UCSD-AML1 (cell line): Measurements from ENCODE around the gene MAD1L1.
"Not testable (repeated sequence)": the region's sequence is repeated elsewhere in the genome, so short reads cannot be mapped to it uniquely, and the experiment has no call there.

Experiments
- DNase-seq: peaks from one replicate; lab custom pipeline; 2025; ENCODE audit not compliant: unreplicated experiment; lab: John Stamatoyannopoulos, UW

The MAD1L1 gene

GRCh38 chr7:1847260-1848001 lies 385.3 kb downstream of the MAD1L1 start:
- no peak for DNase-seq

- no peak for DNase-seq
Observed at GRCh38 chr7:1846331-1847065, 386.2 kb downstream of the MAD1L1 start.

GRCh38 chr7:1845536-1846311 lies 387.0 kb downstream of the MAD1L1 start:
- no peak for DNase-seq

- no peak for DNase-seq
Observed at GRCh38 chr7:1844951-1845390, 387.8 kb downstream of the MAD1L1 start.

GRCh38 chr7:1844336-1844950 lies 388.3 kb downstream of the MAD1L1 start:
- DNase-seq = no peak

GRCh38 chr7:1843921-1844335 lies 388.8 kb downstream of the MAD1L1 start:
- DNase-seq = no peak

GRCh38 chr7:1843271-1843861 lies 389.4 kb downstream of the MAD1L1 start:
- DNase-seq = no peak

- no peak for DNase-seq
Observed at GRCh38 chr7:1842321-1843221, 390.2 kb downstream of the MAD1L1 start.

- DNase-seq = not testable (repeated sequence)
Observed at GRCh38 chr7:1841286-1842021, 391.3 kb downstream of the MAD1L1 start.

- DNase-seq = not testable (repeated sequence)
Observed at GRCh38 chr7:1840744-1841143, 392.0 kb downstream of the MAD1L1 start.

- no peak for DNase-seq
Observed at GRCh38 chr7:1839701-1840100, 393.0 kb downstream of the MAD1L1 start.

GRCh38 chr7:1838911-1839531 lies 393.7 kb downstream of the MAD1L1 start:
- DNase-seq = not testable (repeated sequence)

GRCh38 chr7:1838544-1838872 lies 394.2 kb downstream of the MAD1L1 start:
- not testable (repeated sequence) for DNase-seq

- DNase-seq = not testable (repeated sequence)
Observed at GRCh38 chr7:1837696-1838543, 394.8 kb downstream of the MAD1L1 start.

GRCh38 chr7:1831933-1832535 lies 400.7 kb downstream of the MAD1L1 start:
- DNase-seq = not testable (repeated sequence)

GRCh38 chr7:1831471-1831870 lies 401.3 kb downstream of the MAD1L1 start:
- DNase-seq = not testable (repeated sequence)

- DNase-seq = not testable (repeated sequence)
Observed at GRCh38 chr7:1829668-1830067, 403.1 kb downstream of the MAD1L1 start.
